AG04449 (cell line): ENCODE data around the gene IPO11.

Experiments used
- CTCF ChIA-PET: fragments of 350-600 bp; formaldehyde crosslinking; extraction: SDS; loops from one replicate; lab custom pipeline; 2021; ENCODE audit warnings: antibody characterized with exemption; lab: Yijun Ruan, JAX
- POLR2A ChIA-PET: fragments of 400-600, 350-600 bp; formaldehyde crosslinking; extraction: SDS; loops from one replicate; lab custom pipeline; 2020; ENCODE audit warnings: antibody characterized with exemption, inconsistent platforms; lab: Yijun Ruan, JAX
- DNase-seq: peaks from one replicate; pipeline ENCODE4 v3.0.0-alpha.2; 2010; ENCODE audit warnings: low read depth, low spot score
- H3K4me3 ChIP-seq: 2 replicates; pipeline ENCODE4 v1.5.1; 2011; ENCODE audit warnings: low read depth, mild to moderate bottlenecking, control low read depth, low read length
- TF ChIP-seq, protein P1 (sequence below): IDR thresholded peaks from one replicate; pipeline ENCODE4 v1.5.1; 2011; ENCODE audit warnings: mild to moderate bottlenecking, moderate library complexity, low read length, control low read depth, inconsistent platforms; ENCODE audit not compliant: insufficient read depth; ENCODE audit errors: missing control alignments

IPO11 gene

DNA sequence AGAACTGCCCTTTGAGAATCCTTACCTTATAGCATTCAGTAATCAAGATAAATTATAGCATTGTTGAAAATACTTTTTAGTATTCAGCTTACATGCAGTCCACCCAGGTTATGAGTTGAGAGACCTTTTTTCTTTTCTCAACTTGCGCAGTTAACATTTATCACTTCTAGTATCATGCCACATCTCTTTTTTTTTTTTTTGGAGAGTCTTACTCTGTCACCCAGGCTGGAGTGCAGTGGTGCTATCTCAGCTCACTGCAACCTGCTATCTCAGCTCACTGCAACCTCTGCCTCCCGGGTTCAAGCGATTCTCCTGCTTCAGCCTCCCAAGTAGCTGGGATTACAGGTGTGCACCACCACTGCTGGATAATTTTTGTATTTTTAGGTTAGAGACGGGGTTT lies 195.1 kb downstream of the IPO11 start:
- no peak overlapping the region for H3K4me3 ChIP-seq
- TF ChIP-seq, protein P1, sequence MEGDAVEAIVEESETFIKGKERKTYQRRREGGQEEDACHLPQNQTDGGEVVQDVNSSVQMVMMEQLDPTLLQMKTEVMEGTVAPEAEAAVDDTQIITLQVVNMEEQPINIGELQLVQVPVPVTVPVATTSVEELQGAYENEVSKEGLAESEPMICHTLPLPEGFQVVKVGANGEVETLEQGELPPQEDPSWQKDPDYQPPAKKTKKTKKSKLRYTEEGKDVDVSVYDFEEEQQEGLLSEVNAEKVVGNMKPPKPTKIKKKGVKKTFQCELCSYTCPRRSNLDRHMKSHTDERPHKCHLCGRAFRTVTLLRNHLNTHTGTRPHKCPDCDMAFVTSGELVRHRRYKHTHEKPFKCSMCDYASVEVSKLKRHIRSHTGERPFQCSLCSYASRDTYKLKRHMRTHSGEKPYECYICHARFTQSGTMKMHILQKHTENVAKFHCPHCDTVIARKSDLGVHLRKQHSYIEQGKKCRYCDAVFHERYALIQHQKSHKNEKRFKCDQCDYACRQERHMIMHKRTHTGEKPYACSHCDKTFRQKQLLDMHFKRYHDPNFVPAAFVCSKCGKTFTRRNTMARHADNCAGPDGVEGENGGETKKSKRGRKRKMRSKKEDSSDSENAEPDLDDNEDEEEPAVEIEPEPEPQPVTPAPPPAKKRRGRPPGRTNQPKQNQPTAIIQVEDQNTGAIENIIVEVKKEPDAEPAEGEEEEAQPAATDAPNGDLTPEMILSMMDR, result no peak
- CTCF ChIA-PET, result no interaction called here
- POLR2A ChIA-PET, result no interaction called here
- DNase-seq, result no peak

DNA sequence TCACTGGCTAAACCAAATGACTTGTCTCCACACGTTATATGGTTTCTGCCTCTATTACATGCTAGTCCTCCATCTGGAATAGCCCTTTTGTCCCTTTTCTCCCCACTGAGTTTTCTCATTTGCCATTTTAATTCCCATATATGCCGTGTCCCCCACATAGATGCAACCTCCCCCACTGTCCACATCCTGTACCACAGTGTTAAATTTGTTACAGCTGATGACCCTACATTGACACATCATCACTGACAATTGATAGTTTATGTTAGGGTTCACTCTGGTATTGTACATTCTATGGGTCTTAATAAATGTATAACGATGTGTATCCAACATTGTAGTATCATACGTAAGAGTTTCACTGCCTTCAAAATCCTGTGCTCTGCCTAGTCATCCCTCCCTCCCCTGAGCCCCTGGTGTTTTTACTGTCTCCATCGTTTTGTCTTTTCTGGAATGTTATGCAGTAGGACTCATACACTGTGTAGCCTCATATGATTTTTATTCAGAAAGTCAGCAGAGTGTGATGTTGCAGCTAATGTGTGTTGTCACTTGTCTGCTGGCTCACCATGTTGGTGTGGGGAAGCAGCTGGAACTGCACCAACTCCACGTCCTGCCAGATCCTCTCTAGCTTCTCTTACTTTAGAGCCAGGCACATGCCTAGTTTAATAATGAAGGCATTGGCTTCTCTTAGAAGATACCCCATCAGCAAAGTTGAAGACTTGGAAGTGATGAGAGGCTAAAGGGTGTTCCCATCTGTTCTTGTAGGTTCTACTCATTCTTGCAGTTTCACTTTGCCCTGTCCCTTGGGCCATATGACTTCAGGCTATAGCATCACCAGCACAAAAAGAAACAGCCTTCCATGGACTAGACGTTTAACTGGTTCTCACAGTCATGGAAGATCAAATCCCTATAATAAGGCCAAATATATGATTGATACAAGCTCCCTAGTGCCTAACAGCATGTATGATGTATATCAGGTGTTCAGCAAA lies 196.3 kb downstream of the IPO11 start:
- H3K4me3 ChIP-seq, result no peak overlapping the region
- no peak for DNase-seq
- ChIA-PET CTCF (no interaction called here), POLR2A (no interaction called here)
- TF ChIP-seq, protein P1, result no peak

DNA sequence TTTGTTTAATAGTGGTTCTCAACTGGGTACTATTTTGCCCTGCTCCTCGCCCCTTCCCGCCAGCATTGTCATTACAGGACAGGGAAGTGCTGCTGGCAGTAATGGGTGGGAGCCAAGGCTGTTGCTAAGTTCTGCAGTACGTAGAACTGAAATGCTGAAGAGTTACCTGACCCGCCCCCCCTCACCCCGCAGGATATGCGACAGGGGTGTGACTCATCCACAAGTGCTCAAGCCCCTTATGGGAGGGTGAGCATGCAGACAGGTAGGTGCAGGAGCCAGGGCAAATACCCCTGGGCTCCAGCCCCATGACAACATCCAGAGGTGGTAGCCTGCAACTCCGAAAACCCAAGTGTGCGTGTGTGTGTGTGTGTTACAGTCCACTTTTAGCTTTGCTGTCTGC lies 201.8 kb downstream of the IPO11 start:
- no peak overlapping the region for H3K4me3 ChIP-seq
- ChIA-PET CTCF (interaction anchor here (1.7 kb wide), 1 partner anchor 8 kb away, joined by 4 read pairs; no protein-coding TSS in a partner anchor), POLR2A (no interaction called here)
- DNase-seq, result no peak
- TF ChIP-seq, protein P1, result no peak

DNA sequence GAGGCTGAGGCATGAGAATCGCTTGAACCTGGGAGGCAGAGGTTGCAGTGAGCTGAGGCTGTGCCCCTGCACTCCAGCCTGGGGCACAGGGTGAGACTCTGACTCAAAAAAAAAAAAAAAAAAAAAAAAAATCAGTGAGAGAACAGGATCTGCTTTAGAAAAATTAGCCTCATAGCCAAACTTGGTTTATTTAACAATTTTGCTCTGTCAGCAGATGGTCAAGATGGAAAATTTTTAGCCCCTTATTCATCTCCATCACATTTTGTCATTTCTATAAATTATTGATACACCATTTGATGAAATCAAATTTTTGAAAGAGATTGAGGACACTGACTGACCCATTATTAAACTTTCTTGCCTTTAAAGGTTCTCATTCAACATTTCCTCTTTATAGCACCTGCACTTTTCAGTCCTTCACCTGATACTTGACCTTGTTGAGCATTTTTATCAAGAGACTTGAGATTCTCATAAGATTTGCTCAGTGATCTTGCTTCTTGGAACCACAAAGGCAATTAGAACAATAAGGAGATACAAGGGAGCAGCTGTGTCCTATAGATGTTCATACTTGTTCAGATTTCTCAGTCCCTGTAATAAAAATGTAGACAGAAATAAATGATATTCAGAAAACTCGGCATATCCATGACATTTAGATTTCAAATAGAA lies 204.2 kb downstream of the IPO11 start:
- no peak for DNase-seq
- ChIA-PET CTCF (no interaction called here), POLR2A (no interaction called here)
- H3K4me3 ChIP-seq, result no peak overlapping the region
- TF ChIP-seq, protein P1, result no peak

DNA sequence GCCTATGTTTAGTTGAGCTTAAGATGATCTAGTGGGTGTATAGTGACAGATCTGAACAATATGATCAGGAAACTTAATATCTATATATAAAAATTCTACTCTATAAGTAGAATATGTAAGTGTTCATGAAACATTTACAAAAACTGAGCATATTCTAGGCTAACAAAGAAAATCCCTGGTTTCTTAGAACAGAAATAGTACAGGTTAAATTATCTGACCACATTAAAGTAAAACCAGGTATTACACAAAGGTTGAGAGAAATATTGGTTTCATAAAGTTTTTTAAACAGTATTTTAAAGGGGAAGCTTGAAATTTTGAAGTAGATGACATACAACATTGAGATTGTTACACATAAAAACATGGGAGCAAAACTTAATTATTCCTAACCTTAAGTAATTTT lies 205.4 kb downstream of the IPO11 start:
- ChIA-PET CTCF (no interaction called here), POLR2A (no interaction called here)
- TF ChIP-seq, protein P1, result no peak

DNA sequence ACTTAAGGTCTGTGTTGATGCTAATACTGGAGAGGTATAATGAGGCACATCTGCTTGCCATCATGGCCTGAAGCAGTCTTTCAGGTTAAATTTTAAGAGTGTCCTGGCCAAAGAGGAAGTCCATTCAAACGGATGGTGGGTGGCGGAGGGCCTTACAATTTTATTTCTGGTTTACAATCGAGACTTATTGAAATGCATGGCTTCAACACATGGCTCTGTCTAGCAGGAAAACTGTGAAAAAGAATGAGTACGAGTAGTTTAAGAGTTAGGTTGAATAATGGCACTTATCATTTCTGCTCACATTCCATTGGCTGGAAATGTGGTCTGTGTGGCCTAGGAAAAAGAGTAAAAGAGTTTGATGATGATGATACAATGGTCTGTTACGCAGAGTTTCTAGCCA lies 208.2 kb downstream of the IPO11 start:
- DNase-seq, result no peak
- CTCF ChIA-PET, result no interaction called here
- POLR2A ChIA-PET, result no interaction called here
- TF ChIP-seq, protein P1, result no peak
- H3K4me3 ChIP-seq, result no peak overlapping the region

More for the DNA sequence above, 205.4 kb downstream of the IPO11 start:
- no peak for DNase-seq
- H3K4me3 ChIP-seq, result no peak overlapping the region
